Measurements from ENCODE around the gene ARHGAP8.
"Not testable (repeated sequence)": the region's sequence is repeated elsewhere in the genome, so short reads cannot be mapped to it uniquely, and the experiment has no call there.

Gene ARHGAP8

GRCh38 chr22:44776605-44777363 is 24.4 kb downstream of the ARHGAP8 start:
- DNase-seq = no peak

- no peak for DNase-seq
These were observed 25.0 kb downstream of the ARHGAP8 start for GRCh38 chr22:44777364-44777755.

- DNase-seq = no peak
These were observed 28.6 kb downstream of the ARHGAP8 start for GRCh38 chr22:44780876-44781449.

- DNase-seq = no peak
These were observed 30.1 kb downstream of the ARHGAP8 start for GRCh38 chr22:44782363-44782963.

- DNase-seq = no peak
These were observed 30.7 kb downstream of the ARHGAP8 start for GRCh38 chr22:44783091-44783490.

- no peak for DNase-seq
These were observed 31.2 kb downstream of the ARHGAP8 start for GRCh38 chr22:44783581-44783980.

GRCh38 chr22:44786136-44786535 is 33.8 kb downstream of the ARHGAP8 start:
- DNase-seq = no peak

- no peak for DNase-seq
These were observed 34.2 kb downstream of the ARHGAP8 start for GRCh38 chr22:44786610-44787009.

GRCh38 chr22:44787832-44788231 is 35.5 kb downstream of the ARHGAP8 start:
- DNase-seq = no peak

- no peak for DNase-seq
These were observed 40.7 kb downstream of the ARHGAP8 start for GRCh38 chr22:44793106-44793505.

- no peak for DNase-seq
These were observed 41.3 kb downstream of the ARHGAP8 start for GRCh38 chr22:44793506-44794172.

GRCh38 chr22:44795701-44796630 is 43.6 kb downstream of the ARHGAP8 start:
- DNase-seq = no peak

GRCh38 chr22:44797181-44797725 is 44.9 kb downstream of the ARHGAP8 start:
- no peak for DNase-seq

GRCh38 chr22:44799077-44799945 is 46.9 kb downstream of the ARHGAP8 start:
- no peak for DNase-seq

- not testable (repeated sequence) for DNase-seq
These were observed 47.7 kb downstream of the ARHGAP8 start for GRCh38 chr22:44799946-44800634.

GRCh38 chr22:44801476-44801875 is 49.1 kb downstream of the ARHGAP8 start:
- DNase-seq = no peak

- DNase-seq = no peak
These were observed 49.8 kb downstream of the ARHGAP8 start for GRCh38 chr22:44802071-44802700.

- no peak for DNase-seq
These were observed 50.6 kb downstream of the ARHGAP8 start for GRCh38 chr22:44802956-44803355.

GRCh38 chr22:44804327-44804726 is 52.0 kb downstream of the ARHGAP8 start:
- DNase-seq = no peak

- no peak for DNase-seq
These were observed 53.3 kb downstream of the ARHGAP8 start for GRCh38 chr22:44805711-44806110.

Data from CD4-positive, alpha-beta T cell treated with Interleukin-10 for 1 hour (primary cell).